HFF-Myc (cell line): ENCODE data around the gene CST3.

ENCODE experiments used
- DNase-seq: peaks from one replicate; pipeline ENCODE4 v3.0.0-alpha.2; 2011; ENCODE audit warnings: low read depth; ENCODE audit errors: extremely low read depth
- H3K4me3 ChIP-seq: replicated peaks from 2 replicates; pipeline ENCODE4 v1.5.1; 2011; ENCODE audit warnings: low read depth, mild to moderate bottlenecking, control low read depth, low read length
- CTCF ChIP-seq: IDR thresholded peaks from 2 replicates; pipeline ENCODE4 v1.5.1; 2012; ENCODE audit warnings: mild to moderate bottlenecking, low read depth, low read length, control low read depth; ENCODE audit errors: missing control alignments

Gene CST3

DNA sequence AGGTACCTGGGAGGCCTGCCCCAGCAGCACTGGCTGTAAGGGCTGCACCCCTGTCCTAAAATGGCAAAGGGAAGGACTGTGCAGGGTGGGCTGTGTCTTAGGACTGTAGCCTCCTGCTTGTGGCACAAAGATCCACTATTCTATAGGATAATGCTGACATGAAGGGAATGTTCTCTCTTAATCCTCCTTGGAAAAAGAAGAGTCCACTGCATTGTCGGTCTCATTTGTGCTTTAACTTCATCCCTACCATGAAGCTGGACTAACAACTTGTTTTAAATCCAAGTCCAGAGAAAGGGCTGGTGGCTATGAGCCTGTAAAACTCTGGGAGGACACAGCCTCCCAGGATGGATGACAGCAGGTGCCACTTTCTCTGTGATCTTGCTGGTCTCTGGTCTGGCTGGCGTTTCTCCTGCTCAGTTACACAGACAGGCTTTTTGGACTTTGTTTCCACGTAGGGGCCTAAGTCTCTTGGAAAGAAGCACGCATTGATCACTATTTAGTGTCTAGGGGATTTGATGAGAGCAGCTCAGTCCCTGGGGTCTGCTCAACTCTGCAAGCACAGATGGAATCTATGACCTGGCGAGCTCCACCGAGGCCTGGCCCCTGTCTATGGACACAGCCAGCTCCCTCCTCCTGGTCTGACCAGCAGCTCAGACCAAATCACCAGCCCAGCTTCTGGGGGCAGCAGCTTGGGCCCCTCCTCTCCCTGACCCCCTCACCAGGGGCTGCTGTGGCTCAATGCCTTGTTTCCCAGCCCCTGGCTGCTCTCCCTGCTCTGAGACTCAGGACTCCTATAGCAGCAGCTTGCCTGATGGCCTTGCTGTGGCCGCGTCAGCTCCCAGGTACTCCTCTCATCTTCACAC, 4.8 kb downstream of the CST3 start:
- H3K4me3 ChIP-seq: no peak overlapping the region
- DNase-seq: no peak
- no peak for TF ChIP-seq CTCF

DNA sequence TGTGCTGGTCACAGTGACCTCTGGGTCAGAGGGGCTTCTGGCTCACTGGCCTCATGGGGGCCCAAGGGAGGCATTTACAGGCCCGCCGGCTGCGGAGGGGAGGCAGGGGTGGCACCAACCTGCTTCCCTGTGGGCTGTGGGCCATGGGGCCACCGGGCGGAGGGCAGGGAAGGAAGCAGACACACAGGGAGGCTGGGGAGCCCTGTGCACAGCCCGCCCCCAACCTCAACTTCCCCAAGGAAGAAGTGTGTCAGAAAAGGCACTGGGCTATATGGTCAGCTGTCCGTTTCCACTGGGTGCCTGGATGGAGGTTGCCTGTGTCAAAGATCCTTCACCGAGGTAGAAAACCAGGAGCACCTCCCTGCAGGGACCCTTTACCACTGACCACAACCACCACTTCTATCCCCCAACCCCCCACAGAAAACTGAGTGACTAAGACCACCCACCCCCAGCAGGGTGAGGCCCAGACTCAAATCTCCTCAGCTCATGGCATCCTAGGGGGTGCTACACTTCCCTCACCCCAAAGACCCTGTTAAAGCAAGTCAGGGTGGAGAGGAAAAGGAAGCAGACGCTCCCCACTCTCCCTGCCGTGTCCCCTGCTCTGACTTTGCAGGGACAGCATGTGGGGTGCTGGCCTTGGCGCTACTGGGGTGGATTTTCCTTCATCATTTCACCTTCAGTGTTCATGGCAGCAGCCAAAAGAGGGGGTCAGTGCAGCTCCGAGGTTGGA, 5.6 kb downstream of the CST3 start:
- DNase-seq: no peak
- no peak for TF ChIP-seq CTCF
- no peak overlapping the region for H3K4me3 ChIP-seq

DNA sequence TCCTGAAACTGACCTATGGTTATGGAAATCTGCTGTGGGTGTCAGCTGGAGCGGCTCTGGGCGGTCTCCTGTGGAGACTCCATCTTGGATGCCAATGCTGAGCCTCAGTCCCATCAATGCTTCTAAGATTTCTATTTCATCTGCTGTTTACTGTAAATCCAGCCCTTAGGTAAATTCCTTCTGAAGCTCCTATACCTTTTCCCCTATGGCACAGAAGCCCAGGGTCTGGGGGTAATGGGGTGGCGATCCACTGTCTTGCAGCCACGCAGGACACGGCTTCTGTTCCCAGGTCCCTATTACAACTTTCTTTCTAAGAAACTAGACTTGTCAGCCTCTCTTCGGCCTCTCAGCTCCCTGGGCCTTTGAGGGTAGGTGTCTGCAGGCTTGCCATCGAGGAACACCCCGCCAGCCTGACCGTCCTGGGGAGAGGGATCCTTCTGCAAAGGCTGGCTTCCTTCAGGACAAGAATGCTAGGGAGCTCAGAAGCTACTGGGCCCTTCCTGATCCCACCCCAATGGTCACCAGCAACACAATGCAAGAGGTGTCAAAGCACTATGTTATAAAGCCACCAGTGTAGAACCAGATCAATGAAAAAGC, 6.4 kb downstream of the CST3 start:
- no peak overlapping the region for H3K4me3 ChIP-seq
- no peak for TF ChIP-seq CTCF
- no peak for DNase-seq

- DNase-seq: no peak
- H3K4me3 ChIP-seq: no peak overlapping the region
- TF ChIP-seq CTCF: no peak
Observed at GRCh38 chr20:23630392-23630849, 7.3 kb downstream of the CST3 start.

DNA sequence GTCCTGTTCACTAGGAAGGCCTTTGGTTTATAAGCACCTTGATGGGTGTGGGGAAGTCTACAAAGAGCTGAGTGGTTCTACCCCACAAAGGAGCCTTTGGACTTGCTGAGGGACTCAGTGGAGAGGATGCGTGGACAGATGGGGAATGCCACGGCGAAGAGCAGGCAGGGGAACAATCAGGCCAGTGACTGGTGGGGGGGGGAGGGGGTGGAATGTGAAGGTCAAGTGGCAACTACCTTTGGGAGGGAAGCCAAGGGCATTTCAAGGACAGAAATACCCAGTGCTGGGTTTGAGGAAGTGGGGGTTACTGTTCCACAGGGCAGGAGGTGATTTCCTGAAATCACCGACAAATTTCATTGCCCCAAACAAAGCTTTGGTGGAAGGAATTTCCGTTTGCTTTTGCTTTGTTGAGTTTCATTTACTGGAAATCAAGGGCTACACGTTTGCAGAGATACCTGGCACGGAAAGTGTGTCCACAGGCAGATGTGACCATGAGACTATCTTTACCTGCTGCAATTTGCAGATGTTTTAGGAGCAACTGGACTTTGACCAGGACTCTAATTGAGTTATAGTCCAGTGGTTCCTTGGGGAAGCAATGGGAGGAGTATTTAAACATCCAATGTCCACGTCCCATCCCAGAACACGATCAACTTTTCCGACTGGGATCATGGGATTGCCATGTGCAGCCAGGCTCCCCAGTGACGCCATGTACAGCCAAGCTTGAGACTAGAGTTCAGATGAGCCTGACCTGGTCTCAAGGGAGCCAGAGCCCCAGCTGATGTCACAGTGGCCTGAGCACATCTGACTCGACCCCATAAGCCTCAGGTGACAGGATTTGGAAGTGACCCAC, 8.0 kb downstream of the CST3 start:
- TF ChIP-seq CTCF: no peak
- no peak overlapping the region for H3K4me3 ChIP-seq
- no peak for DNase-seq

- DNase-seq: no peak
- no peak overlapping the region for H3K4me3 ChIP-seq
- TF ChIP-seq CTCF: no peak
Observed at GRCh38 chr20:23629017-23629541, 8.7 kb downstream of the CST3 start.
